ENCODE measurements around the gene TGM3.

Gene TGM3

GRCh38 chr20:2307136-2307535 is 11.3 kb downstream of the TGM3 start:
- no peak for DNase-seq (ENCODE audit: low read depth, low spot score)

GRCh38 chr20:2311329-2311728 is 15.5 kb downstream of the TGM3 start:
- DNase-seq (ENCODE audit: low read depth, low spot score), result no peak

DNA sequence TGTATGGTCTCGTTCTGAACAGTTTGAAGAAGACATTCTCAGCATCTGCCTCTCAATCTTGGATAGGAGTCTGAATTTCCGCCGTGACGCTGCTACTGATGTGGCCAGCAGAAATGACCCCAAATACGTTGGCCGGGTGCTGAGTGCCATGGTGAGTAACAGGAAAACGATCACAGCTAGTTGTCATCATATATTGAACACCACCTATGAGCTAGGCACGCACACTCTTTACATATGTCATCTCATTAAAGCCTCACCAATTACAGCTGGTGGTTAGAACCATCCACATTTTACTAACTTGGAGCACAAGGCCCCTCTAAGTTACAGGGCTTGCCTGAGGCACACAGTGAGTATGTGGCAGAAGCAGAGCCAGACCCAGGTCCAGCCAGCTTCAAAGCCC is 17.1 kb downstream of the TGM3 start:
- DNase-seq (ENCODE audit: low read depth, low spot score), result no peak

DNA sequence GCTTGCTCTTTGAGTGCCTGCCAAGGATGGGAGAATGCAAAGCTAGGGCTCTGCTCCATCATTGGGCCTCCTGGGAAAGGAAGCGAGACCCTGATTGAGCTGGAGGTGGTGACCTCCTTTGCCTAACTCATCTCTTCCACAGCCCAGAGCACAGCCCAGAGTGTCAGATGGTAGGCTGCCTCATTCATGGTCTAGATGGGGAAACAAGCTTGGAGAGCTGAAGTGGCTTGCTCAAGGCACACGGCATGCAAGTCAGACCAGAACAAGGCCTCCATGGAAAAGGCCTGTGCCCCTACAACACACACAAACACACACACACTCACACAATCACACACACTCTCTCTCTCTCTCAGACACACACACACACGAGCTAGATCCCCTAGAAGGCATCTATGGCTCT is 17.5 kb downstream of the TGM3 start:
- no peak for DNase-seq (ENCODE audit: low read depth, low spot score)

DNA sequence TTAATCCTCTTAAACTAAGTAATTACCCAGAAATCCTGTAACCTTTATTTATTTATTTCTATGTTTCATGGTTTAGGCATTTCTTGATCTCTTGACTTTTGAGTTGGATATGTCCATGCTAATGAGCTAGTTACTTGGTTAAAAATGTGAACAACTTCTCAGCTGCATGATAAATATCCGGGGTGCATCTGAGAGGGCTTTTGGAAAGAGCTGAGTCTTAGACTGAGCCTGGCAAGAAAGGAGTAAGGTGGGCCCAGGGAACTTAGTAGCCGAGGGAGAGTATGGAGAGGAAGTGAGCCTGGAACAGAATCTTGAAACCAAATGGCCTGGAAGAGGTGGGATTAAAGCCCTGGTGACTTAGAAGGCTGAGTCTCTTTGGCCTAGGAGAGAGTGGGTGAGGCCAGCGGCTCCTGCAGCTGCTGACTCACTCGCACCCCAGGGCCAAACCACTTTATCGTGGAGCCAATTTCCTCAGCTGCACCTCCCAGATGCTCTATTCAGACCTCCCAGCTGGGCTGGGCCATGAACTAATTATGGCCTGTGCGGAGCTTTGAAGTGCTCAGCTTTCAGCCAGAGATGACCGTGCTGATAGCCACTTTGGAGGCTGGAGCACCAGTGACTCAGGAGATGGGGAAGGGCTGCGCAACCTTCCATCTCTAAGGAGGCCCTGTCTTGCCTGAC is 19.1 kb downstream of the TGM3 start:
- no peak for DNase-seq (ENCODE audit: low read depth, low spot score)

GRCh38 chr20:2315440-2315778 is 19.6 kb downstream of the TGM3 start:
- no peak for DNase-seq (ENCODE audit: low read depth, low spot score)

DNA sequence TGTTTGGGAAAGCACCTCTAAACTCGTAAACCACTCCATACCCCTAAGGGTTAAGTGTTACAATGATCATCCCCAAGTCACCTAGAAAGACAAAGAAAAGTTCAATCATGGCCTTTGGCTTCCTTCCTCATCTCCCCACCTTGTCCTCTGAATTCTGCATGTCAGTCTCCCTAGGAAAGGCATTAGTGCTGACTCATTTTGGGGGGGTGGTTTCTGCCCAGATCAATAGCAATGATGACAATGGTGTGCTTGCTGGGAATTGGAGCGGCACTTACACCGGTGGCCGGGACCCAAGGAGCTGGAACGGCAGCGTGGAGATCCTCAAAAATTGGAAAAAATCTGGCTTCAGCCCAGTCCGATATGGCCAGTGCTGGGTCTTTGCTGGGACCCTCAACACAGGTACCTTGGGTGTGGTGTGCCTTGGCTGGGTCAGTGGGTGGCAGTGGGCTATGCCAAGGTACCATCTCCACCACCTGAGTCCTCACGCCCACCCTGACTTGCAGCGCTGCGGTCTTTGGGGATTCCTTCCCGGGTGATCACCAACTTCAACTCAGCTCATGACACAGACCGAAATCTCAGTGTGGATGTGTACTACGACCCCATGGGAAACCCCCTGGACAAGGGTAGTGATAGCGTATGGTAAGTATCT is 21.2 kb downstream of the TGM3 start:
- no peak for DNase-seq (ENCODE audit: low read depth, low spot score)

DNA sequence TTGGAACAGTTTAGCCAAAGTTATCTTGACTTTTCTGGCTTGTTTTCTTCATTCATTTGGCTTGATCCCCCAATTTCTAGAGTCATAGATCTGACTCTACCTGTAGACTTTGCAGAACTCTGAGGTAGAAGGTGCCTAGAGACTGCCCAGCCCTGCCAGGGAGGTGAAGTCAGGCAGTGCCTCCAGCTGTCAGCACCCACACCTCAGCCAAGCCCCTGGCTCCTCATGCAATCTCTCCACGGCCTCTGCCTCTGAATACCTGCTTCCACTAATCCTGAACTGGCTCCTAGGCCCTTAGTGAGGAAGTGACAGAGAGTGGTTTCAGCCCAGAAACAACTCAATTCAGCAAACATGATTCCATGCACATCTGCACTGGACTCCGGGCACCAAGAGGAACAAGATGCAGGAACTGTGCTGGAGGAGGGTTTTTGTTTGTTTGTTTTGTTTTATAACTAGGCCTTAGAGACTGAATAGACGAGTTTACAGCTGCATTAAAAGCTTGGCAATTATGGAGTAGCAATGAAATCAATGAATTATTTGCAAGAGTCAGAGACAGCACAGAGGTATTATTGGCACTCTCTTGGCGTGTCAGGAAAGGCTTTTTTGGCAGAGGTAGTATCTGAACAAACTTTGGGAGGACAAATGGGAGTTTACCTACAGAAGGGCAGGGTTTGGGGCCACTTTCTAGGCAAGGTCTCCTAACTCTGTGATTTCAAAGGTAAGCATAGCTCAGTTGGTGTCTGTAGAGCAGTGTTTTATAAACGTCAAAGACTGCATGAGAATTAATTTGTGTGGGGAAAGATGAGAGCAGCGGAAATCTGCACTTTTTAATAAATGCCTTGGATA is 25.2 kb downstream of the TGM3 start:
- DNase-seq (ENCODE audit: low read depth, low spot score), result no peak

GRCh38 chr20:2323051-2323450 is 27.2 kb downstream of the TGM3 start:
- no peak for DNase-seq (ENCODE audit: low read depth, low spot score)

GRCh38 chr20:2326046-2326445 is 30.2 kb downstream of the TGM3 start:
- no peak for DNase-seq (ENCODE audit: low read depth, low spot score)

GRCh38 chr20:2327620-2328555 is 32.1 kb downstream of the TGM3 start:
- no peak for DNase-seq (ENCODE audit: low read depth, low spot score)

GRCh38 chr20:2329286-2329685 is 33.5 kb downstream of the TGM3 start:
- no peak for DNase-seq (ENCODE audit: low read depth, low spot score)

DNA sequence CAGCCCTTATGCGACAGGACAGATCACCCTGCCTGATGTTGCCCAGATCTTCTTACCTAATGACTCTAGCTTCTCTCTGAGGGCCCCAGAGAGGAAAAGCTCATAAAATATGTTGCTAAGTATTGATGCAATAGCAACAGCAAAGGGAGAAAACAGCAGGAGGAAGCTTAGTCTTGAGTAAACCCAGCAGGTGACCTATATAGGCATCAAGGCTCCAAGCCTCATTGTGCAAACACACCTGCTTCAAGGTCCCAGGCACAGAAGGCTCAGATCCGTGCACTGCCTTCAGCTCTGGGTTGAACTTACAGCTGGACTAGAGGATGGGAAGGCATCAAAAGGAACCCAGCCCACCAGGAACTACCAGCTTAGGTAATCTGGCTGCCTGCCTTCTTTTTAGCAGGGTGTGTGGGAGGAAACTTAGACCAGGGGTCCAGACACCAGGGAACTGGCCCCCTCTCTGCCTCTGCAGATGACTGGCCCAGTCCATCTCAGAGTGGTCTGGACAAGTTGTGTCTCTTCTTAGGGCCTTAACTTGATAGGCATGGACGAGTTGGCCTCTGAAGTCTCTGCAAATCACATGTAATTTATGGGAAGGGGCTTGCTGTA is 34.4 kb downstream of the TGM3 start:
- no peak for DNase-seq (ENCODE audit: low read depth, low spot score)

GRCh38 chr20:2331106-2331505 is 35.3 kb downstream of the TGM3 start:
- DNase-seq (ENCODE audit: low read depth, low spot score), result no peak

GRCh38 chr20:2331901-2332565 is 36.2 kb downstream of the TGM3 start:
- DNase-seq (ENCODE audit: low read depth, low spot score), result no peak

GRCh38 chr20:2332711-2333110 is 36.9 kb downstream of the TGM3 start:
- no peak for DNase-seq (ENCODE audit: low read depth, low spot score)

DNA sequence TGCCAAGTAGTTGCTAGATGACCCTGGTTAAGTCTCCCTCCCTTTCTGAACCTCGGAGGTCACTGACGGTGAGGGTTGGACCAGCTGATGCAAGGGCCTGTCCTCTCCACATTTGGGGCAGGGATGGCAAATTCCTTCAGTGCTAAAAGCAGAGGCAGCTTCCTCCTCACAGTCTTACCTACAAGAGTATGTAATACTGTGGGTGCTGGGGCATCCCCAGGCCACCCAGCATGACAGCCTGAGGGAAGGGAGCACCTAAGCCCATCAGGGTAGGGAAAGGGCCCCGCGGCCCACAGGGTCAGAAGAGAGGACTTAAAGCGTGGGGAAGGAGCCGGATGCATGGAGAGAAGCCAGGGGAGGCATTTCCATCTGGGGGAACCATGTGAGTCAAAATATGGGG is 38.0 kb downstream of the TGM3 start:
- DNase-seq (ENCODE audit: low read depth, low spot score), result no peak

- DNase-seq (ENCODE audit: low read depth, low spot score), result no peak
Observed at GRCh38 chr20:2335096-2335870, 39.5 kb downstream of the TGM3 start.

DNA sequence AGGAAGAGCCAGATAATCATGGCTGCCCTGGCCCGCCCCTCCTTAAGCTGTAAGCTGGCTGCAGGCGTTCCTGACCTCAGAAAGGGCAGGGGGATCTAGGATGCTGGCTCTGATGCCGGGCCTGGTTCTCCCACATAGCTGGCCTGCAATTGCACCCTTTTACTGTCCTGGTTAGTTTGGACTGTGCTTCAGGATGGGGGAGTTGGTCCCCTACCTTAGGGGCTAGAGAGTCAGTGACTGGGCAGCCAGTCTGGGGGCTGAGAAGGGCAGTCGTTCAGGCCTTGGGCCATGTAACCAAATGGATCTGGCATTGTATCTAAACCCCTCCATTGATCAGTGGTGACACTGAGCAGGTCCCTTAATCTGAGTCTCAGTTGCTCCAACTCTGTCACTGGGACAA is 40.7 kb downstream of the TGM3 start:
- DNase-seq (ENCODE audit: low read depth, low spot score), result no peak

DNA sequence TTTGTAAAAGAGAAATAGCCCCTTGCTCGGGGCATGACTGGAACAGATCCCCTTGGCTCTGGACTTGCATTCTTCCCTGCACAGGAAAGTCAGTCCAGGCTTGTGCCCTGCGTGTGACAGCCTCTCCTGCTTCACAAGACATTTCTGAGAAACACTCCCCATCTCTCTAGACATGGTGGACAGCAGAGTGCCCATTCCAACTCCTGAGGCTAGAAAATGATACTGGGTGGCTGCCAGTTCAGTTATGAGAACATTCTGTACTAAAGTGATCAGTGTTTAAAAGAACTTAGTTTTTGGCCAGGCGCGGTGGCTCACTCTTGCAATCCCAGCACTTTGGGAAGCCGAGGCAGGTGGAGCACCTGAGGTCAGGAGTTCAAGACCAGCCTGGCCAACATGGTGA is 41.3 kb downstream of the TGM3 start:
- no peak for DNase-seq (ENCODE audit: low read depth, low spot score)

Data from activated CD4-positive, CD25-positive, alpha-beta regulatory T cell treated with anti-CD3 and anti-CD28 coated beads, Interleukin-2, amount 50 U/mL, for 16 hours (primary cell).